ENCODE results near the gene DDX19B. TPM values are rescaled to one million over a fixed set of nuclear protein-coding genes. Genes with fewer than 3 reads are reported as not detected.

Gene DDX19B
- total RNA-seq, 4 donors from 2014 or later, result 31.9 to 55.6 (median 38.3) TPM

DNA sequence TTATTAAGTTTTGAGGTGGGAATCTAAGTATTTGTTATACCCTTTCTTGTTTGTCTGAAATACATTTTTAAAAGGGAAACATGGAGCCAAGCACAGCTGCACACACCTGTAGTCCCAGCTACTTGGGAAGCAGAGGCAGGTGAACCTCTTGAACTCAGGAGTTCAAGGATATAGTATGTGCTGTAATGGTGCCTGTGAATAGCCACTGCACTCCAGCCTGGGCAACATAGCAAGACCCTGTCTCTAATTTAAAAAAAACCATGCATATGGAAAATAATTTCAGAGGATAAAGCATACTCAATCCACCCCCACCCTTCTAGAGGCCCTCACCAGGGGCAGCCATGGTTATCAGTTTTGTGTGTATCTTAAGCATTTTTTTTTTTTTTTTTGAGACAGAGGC is 3.4 kb upstream of the DDX19B start:
- TF ChIP-seq, protein P1, sequence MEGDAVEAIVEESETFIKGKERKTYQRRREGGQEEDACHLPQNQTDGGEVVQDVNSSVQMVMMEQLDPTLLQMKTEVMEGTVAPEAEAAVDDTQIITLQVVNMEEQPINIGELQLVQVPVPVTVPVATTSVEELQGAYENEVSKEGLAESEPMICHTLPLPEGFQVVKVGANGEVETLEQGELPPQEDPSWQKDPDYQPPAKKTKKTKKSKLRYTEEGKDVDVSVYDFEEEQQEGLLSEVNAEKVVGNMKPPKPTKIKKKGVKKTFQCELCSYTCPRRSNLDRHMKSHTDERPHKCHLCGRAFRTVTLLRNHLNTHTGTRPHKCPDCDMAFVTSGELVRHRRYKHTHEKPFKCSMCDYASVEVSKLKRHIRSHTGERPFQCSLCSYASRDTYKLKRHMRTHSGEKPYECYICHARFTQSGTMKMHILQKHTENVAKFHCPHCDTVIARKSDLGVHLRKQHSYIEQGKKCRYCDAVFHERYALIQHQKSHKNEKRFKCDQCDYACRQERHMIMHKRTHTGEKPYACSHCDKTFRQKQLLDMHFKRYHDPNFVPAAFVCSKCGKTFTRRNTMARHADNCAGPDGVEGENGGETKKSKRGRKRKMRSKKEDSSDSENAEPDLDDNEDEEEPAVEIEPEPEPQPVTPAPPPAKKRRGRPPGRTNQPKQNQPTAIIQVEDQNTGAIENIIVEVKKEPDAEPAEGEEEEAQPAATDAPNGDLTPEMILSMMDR (IDR thresholded peaks at IDR 0.05; ENCODE audit: low read depth), result no peak

DNA sequence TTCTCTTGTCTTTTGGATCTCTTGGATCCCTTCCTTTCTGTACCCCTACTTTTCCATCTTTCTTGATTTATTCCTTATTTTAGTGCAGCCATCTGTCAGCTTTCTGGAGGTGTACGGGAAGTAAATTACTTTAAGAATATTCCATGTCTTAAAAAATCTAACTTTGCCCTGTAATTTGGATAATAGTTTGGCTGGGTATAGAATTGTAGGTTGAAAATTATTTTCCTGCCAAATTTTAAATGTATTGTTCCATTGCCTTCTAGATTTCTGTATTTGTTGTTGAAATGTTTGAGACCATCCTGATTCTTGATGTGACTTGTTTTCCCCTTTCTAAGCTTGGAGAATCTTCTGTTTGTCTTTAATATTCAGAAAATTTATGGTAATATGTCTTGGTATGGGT is 2.1 kb downstream of the DDX19B start:
- TF ChIP-seq, protein P1 (IDR thresholded peaks at IDR 0.05; ENCODE audit: low read depth), result no peak

DNA sequence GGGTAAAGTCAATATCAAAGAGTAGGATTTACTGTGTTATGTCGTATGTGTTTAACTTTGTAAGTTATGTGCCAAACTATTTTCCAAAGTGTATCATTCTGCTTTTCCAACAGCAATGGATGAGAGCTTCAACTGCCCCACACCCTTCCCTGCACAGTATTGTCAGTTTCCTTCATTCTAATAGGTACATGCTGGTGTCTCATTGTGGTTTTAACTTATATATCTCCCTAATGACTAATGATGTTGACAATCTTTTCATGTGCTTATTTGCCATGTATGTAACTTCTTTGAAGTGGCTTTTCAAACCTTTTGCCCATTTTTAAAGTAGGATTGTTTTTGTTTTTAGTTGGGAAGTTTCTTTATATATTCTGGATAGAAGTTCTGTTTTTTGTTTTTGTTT is 3.8 kb downstream of the DDX19B start:
- TF ChIP-seq, protein P1 (IDR thresholded peaks at IDR 0.05; ENCODE audit: low read depth), result no peak

DNA sequence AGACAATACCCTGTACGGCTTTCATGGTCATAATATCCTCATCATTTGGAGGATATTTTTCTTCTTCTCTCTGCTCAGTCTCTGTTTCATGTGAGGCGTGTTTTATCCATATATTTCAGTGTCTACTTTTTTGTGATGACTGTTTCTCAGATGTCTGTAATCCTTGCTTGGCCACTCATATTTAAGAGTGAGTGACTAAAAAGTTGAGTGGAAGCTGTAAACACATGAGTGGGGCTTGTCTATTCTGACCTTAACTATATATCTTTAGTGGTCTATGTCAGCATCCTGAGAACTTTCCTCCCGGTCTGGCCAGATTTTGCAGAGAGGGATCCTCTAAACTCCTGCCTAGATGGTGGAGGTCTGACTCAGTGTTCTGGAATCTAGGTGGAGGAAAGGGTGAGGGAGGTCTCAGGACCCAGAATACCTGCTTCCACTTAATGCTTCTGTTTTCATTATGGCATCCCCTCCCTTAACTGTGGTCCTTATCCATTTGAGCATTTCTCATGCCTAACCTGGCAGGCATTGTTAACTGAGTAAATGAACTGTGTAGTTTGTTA is 6.0 kb downstream of the DDX19B start:
- TF ChIP-seq, protein P1 (IDR thresholded peaks at IDR 0.05; ENCODE audit: low read depth), result no peak

DNA sequence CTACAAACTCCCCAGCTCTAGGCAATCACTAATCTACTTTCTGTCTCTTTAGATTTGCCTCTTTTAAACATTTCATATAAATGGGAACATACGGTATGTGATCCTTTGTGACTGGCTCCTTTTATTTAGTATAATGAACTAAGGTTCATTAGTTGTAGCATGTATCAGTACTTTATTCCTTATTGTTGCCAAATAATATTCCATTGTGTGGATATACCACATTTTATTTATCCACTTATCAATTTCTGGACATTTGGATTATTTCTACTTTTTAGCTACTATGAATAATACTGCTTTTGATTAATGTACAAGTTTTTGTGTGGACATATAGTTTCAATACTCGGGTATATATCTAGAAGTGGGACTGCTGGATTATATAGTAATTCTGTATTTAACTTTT is 7.9 kb downstream of the DDX19B start:
- TF ChIP-seq, protein P1 (IDR thresholded peaks at IDR 0.05; ENCODE audit: low read depth), result no peak

DNA sequence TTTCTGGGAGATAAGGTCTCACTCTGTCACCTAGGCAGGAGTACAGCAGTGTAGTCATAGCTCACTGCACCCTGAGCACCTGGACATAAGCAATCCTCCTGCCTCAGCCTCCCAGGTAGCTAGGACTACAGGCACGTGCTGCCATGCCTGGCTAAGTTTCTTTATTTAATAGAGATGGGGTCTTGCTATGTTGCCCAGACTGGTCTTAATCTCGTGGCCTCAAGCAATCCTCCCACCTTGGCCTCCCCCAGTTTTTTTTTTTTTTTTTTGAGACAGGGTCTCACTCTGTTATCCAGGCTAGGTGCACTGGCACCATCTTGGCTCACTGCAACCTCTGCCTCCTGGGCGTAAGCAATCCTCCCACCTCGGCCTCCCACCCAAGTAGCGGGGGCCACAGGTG is 21.1 kb downstream of the DDX19B start:
- TF ChIP-seq, protein P1 (IDR thresholded peaks at IDR 0.05; ENCODE audit: low read depth), result no peak

DNA sequence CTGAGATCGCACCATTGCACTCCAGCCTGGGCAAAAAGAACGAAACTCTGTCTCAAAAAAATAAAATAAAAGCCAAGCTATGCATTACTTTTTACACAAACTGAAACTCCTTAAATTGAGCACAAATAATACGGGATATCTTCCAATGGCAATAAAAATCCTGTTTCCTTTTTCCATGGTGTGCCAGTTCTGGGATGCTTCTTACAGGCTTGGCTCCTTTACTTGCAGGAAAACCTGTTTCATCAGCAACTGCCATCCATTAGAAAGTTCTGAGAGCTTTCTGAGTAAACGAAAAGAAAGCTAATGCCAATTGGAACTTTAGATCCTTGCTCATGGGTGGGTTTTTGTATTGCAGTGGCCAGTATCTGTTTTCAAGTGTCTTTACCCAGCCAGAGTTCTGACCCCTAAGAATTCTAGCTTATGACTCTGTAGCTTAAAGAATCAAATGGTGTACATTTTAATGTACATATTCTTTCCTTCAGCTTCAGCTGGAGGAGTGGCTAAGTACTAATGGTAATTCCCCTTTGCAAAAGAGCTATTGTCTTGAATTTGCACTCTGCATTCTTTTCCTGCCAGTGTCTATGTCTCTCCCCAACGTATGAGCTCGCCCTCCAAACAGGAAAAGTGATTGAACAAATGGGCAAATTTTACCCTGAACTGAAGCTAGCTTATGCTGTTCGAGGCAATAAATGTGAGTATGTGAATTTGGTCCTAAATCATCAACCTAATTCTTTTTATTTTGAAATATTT is 26.2 kb downstream of the DDX19B start:
- TF ChIP-seq, protein P1 (IDR thresholded peaks at IDR 0.05; ENCODE audit: low read depth), result no peak

Data from subcutaneous adipose tissue (tissue), 4 donors.